Glutamatergic neuron (in vitro differentiated cells): ENCODE data around the gene AHNAK. TPM values are rescaled to one million over a fixed set of nuclear protein-coding genes. Genes with fewer than 3 reads are reported as not detected.
"Not testable (repeated sequence)": the region's sequence is repeated elsewhere in the genome, so short reads cannot be mapped to it uniquely, and the experiment has no call there.

Experiments used
- DNase-seq: peaks from one replicate; pipeline ENCODE4 v3.0.0; 2022
- H3K27ac Mint-ChIP-seq: one replicate; pipeline ENCODE4 v1.8.0; 2020; ENCODE audit warnings: mild to moderate bottlenecking, mixed read lengths, inconsistent platforms; ENCODE audit not compliant: unreplicated experiment
- H3K27me3 Mint-ChIP-seq: one replicate; pipeline ENCODE4 v1.8.0; 2020; ENCODE audit warnings: mild to moderate bottlenecking, moderate library complexity, mixed read lengths, inconsistent platforms; ENCODE audit not compliant: unreplicated experiment
- H3K36me3 Mint-ChIP-seq: one replicate; pipeline ENCODE4 v1.8.0; 2020; ENCODE audit warnings: mild to moderate bottlenecking, mixed read lengths, inconsistent platforms; ENCODE audit not compliant: unreplicated experiment
- H3K4me1 Mint-ChIP-seq: one replicate; pipeline ENCODE4 v1.8.0; 2020; ENCODE audit warnings: mild to moderate bottlenecking, low read depth, mixed read lengths, inconsistent platforms; ENCODE audit not compliant: unreplicated experiment
- H3K4me3 Mint-ChIP-seq: one replicate; pipeline ENCODE4 v1.8.0; 2020; ENCODE audit warnings: mild to moderate bottlenecking, mixed read lengths, inconsistent platforms; ENCODE audit not compliant: unreplicated experiment
- H3K9me3 Mint-ChIP-seq: one replicate; pipeline ENCODE4 v1.8.0; 2020; ENCODE audit warnings: mild to moderate bottlenecking, moderate library complexity, mixed read lengths, inconsistent platforms; ENCODE audit not compliant: unreplicated experiment
- CTCF ChIP-seq: fragments of 200-600 bp; sonication (generic); IDR thresholded peaks from one replicate; pipeline ENCODE4 v1.5.0; 2021; ENCODE audit not compliant: partially characterized antibody, unreplicated experiment
- total RNA-seq: library from RNA; stranded (reverse); fragmentation: NEBNext Ultra II Directional; extraction: Animal tissue kit (Norgen Biotek cat#: 25700); gene quantifications from one replicate; pipeline ENCODE4 v1.2.1, GENCODE V29; 2021; ENCODE audit not compliant: unreplicated experiment

Gene AHNAK
- total RNA-seq, 1 donor from 2014 or later: 4.5 TPM

- Mint-ChIP-seq H3K9me3 (no peaks in the 10 kb centered on the region), H3K36me3 (peaks cover 5% of the 10 kb centered on the region), H3K27me3 (no peaks in the 10 kb centered on the region), H3K4me3 (no peak overlapping the region), H3K4me1 (peaks cover 13% of the 10 kb centered on the region), H3K27ac (no peak overlapping the region)
- peak; percentile 39 for TF ChIP-seq CTCF
- peak; percentile 75 for DNase-seq
Observed at GRCh38 chr11:62560566-62561103, 14.0 kb upstream of the AHNAK start.

DNA sequence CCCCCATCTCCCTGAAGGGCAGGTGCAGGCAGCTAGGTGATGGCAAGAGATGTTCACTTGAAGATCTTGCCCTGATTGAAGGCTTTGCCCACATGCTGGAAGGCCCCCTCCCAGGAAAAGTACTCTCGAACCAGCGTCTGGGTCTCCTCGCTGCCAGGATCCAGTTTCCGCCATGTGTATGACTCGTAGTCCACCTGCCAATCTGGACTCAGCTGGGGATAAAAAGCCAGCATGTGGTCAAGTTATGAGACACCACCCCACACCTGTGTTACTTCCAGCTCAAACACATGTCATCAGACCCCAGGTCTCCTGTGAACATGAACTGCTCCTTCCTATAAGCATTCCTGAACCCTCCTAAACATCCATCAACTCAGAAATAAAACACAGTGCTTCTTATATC, 13.0 kb upstream of the AHNAK start:
- not testable (repeated sequence) for DNase-seq, H3K27me3 Mint-ChIP-seq, H3K9me3 Mint-ChIP-seq, H3K36me3 Mint-ChIP-seq, H3K4me3 Mint-ChIP-seq
- Mint-ChIP-seq H3K27ac (peak overlapping the region; percentile 72), H3K4me1 (peaks cover 16% of the 10 kb centered on the region)

DNA sequence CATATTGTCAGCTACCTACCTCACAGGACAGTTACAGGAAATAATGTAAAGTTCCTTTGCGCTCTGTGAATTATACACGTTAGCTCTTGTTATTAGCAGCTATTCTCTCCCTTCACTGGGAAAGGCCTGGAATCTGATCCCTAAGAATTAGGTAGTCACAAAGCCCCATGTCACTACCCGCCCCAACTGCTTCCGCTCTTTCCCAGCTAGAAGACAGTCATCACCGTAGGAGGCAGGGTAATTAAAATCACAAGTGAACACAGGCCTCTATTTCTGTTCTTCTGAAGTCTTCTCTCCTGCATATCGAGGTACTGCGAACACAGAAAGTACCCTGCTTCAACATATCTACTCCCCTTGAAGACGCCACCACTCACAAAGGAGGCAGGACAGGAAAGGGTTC, 12.6 kb upstream of the AHNAK start:
- Mint-ChIP-seq H3K27me3 (peaks cover 2% of the 10 kb centered on the region), H3K27ac (no peak overlapping the region), H3K4me3 (no peak overlapping the region), H3K36me3 (peaks cover 5% of the 10 kb centered on the region), H3K4me1 (peaks cover 16% of the 10 kb centered on the region), H3K9me3 (no peaks in the 10 kb centered on the region)
- no peak for TF ChIP-seq CTCF
- DNase-seq: no peak

- H3K4me1 Mint-ChIP-seq: peaks cover 18% of the 10 kb centered on the region
- no peak overlapping the region for H3K4me3 Mint-ChIP-seq
- no peaks in the 10 kb centered on the region for H3K9me3 Mint-ChIP-seq
- peaks cover 4% of the 10 kb centered on the region for H3K27me3 Mint-ChIP-seq
- no peak overlapping the region for H3K27ac Mint-ChIP-seq
- DNase-seq: no peak
- TF ChIP-seq CTCF: no peak
- peaks cover 5% of the 10 kb centered on the region for H3K36me3 Mint-ChIP-seq
Observed at GRCh38 chr11:62558669-62559068, 12.1 kb upstream of the AHNAK start.

GRCh38 chr11:62556875-62557631, 10.4 kb upstream of the AHNAK start:
- no peak for DNase-seq
- Mint-ChIP-seq H3K4me3 (no peak overlapping the region), H3K27me3 (peaks cover 4% of the 10 kb centered on the region), H3K4me1 (peaks cover 28% of the 10 kb centered on the region), H3K9me3 (no peaks in the 10 kb centered on the region), H3K27ac (peak overlapping the region; percentile 53), H3K36me3 (peaks cover 5% of the 10 kb centered on the region)
- no peak for TF ChIP-seq CTCF
